Measurements from ENCODE around the gene ATP8B3.

The ATP8B3 gene

DNA sequence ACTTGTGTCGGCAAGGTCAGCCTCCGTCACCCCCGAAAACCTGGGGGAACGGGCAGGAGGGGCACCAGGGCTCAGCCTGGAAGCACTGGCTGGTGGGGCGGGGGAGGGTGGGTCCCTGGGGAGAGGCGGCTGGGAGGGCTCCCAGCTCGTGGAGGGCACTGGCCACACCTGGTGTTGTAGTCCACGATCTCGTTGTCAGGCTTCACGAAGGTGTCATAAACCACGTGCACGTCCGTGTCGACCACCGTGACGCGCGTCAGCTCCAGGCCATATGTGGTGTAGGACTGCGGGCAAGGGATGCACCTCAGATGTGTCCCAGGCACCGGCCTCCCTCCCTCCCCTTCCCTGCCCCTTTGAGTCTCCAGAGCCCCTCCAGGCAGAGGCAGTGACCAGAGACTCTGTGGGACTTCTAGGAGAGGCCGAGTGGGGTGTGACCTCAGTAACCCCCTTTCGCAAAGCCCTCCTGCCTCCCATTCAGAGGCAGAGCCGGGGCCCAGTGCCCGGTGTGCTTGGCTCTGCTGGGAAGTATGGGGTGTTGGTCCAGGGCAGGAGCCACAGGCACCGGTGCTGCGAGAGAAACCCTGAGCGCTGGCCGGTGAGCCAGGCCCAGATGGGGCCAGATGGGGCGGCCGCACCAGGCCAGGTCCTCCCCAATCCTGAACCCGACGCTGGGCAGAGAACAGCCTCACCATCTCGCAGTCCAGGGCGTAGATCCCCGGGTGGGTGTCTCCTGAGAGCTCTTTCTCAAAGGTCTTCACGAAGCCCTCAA, 4.6 kb upstream of the ATP8B3 start:
- Mint-ChIP-seq H3K27ac (no peak overlapping the region), H3K9me3 (no peaks in the 10 kb centered on the region), H3K36me3 (peaks cover 43% of the 10 kb centered on the region)

GRCh38 chr19:1815605-1816529, 3.8 kb upstream of the ATP8B3 start:
- H3K4me3 Mint-ChIP-seq: no peak overlapping the region
- no peak overlapping the region for H3K27ac Mint-ChIP-seq

More for the DNA sequence above, 4.6 kb upstream of the ATP8B3 start:
- Mint-ChIP-seq H3K27me3 (no peaks in the 10 kb centered on the region), H3K4me3 (no peak overlapping the region), H3K4me1 (peaks cover 16% of the 10 kb centered on the region)
- no peak for ATAC-seq

GRCh38 chr19:1814833-1815604, 2.9 kb upstream of the ATP8B3 start:
- H3K4me3 Mint-ChIP-seq: no peak overlapping the region
- no peak overlapping the region for H3K27ac Mint-ChIP-seq
- H3K9me3 Mint-ChIP-seq: no peaks in the 10 kb centered on the region
- H3K36me3 Mint-ChIP-seq: peaks cover 29% of the 10 kb centered on the region
- peaks cover 25% of the 10 kb centered on the region for H3K4me1 Mint-ChIP-seq
- no peaks in the 10 kb centered on the region for H3K27me3 Mint-ChIP-seq
- no peak for ATAC-seq

More at GRCh38 chr19:1815605-1816529, 3.8 kb upstream of the ATP8B3 start:
- H3K27me3 Mint-ChIP-seq: no peaks in the 10 kb centered on the region
- ATAC-seq: no peak
- H3K9me3 Mint-ChIP-seq: no peaks in the 10 kb centered on the region
- peaks cover 25% of the 10 kb centered on the region for H3K4me1 Mint-ChIP-seq
- peaks cover 36% of the 10 kb centered on the region for H3K36me3 Mint-ChIP-seq

GRCh38 chr19:1814391-1814790, 2.3 kb upstream of the ATP8B3 start:
- no peak overlapping the region for H3K27ac Mint-ChIP-seq
- ATAC-seq: no peak
- H3K4me3 Mint-ChIP-seq: no peak overlapping the region
- H3K27me3 Mint-ChIP-seq: no peaks in the 10 kb centered on the region
- peaks cover 25% of the 10 kb centered on the region for H3K4me1 Mint-ChIP-seq
- peaks cover 27% of the 10 kb centered on the region for H3K36me3 Mint-ChIP-seq
- H3K9me3 Mint-ChIP-seq: no peaks in the 10 kb centered on the region

DNA sequence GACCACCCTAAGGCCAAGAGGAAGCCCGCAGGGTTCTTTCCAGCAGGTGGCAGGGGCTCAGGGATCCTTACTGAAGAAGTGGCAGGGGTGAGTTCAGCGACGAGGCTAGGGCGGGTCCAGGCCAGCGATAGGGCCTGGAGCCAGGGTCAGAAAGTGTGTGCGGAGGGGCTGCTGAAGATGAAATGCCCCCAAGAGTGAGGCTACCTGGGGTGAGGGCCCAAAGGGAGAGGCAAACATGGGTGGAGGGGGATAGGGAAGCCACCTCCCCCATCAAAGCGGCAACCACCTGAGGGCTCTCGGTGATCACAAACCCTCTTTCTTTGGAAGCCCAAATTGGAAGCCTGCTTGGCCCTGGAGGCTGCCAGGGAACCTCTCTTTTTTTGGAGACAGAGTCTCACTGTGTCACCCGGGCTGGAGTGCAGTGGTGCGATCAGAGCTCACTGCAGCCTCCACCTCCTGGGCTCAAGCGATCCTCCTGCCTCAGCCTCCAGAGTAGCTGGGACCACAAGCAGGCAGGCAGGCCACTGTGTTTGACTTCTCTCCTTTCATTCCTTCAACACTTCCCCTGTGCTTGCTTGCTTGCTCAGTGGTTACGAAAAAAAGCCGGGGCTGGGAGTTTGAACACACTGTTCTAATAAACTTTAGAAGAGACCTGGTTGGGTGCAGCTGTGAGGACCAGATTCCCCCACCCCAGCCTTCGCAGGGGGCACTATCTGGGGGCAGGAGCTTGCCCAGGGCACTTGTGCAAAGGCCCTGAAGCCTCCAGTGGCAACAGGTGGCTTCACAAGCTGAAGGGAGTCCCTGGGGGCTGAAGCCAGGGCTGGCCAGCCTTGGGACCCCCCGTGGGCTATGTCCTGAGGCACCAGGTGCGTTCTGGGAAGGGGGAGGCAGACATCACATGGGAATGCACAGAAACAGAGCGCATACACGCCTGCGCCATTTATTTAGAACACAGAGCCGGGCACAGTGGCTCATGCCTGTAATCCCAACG, 1.4 kb upstream of the ATP8B3 start:
- peak overlapping the region; percentile 88 for H3K4me3 Mint-ChIP-seq
- peaks cover 25% of the 10 kb centered on the region for H3K4me1 Mint-ChIP-seq
- no peaks in the 10 kb centered on the region for H3K27me3 Mint-ChIP-seq
- ATAC-seq: no peak
- H3K27ac Mint-ChIP-seq: peak overlapping the region; percentile 34
- H3K9me3 Mint-ChIP-seq: no peaks in the 10 kb centered on the region
- peaks cover 27% of the 10 kb centered on the region for H3K36me3 Mint-ChIP-seq

DNA sequence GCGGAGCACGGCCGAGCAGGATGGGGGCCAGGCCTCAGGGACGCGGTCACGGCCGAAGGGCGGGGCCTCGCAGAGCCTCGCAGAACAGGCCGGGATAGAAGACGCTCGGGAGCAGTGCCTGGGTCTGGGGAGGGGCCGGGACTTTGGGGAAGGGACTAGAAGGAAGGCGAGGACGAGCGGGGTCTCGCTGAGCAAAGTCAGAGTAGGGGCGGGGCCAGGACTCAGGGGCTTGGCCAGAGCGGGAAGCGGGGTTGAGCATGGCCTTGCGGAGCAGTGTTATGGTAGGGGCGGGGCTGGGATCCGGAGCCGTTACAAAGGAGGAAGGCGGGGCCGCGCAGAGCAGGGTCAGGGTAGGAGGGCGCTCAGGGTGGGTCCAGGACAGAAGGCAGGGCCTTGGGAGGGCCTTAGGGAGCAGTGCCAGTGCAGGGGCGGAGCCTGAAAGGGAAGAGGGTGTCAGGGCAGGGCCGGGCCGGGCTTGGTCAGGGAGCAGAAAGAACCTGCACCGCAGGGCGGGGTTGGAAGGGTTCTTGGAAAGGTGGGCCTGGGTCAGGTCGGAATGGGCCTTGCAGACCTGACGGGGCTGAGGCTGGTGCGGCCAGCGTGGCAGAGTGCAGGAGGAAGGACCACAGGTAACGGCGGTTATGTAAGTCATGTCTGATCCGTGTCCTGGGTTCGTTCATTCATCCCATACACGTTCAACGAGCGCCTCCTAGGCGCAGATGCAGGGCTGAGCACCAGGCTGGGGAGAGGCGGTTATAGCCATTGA, 533 bp upstream of the ATP8B3 start:
- H3K4me1 Mint-ChIP-seq: peaks cover 25% of the 10 kb centered on the region
- no peaks in the 10 kb centered on the region for H3K27me3 Mint-ChIP-seq
- no peaks in the 10 kb centered on the region for H3K9me3 Mint-ChIP-seq
- H3K4me3 Mint-ChIP-seq: peak overlapping the region; percentile 88
- H3K27ac Mint-ChIP-seq: peak overlapping the region; percentile 34
- ATAC-seq: peak; percentile 93
- peaks cover 20% of the 10 kb centered on the region for H3K36me3 Mint-ChIP-seq

GRCh38 chr19:1811472-1811894, 593 bp downstream of the ATP8B3 start:
- Mint-ChIP-seq H3K4me3 (peak overlapping the region; percentile 74), H3K36me3 (peaks cover 13% of the 10 kb centered on the region), H3K9me3 (no peaks in the 10 kb centered on the region), H3K4me1 (peaks cover 25% of the 10 kb centered on the region), H3K27me3 (no peaks in the 10 kb centered on the region), H3K27ac (peak overlapping the region; percentile 55)
- ATAC-seq: no peak

DNA sequence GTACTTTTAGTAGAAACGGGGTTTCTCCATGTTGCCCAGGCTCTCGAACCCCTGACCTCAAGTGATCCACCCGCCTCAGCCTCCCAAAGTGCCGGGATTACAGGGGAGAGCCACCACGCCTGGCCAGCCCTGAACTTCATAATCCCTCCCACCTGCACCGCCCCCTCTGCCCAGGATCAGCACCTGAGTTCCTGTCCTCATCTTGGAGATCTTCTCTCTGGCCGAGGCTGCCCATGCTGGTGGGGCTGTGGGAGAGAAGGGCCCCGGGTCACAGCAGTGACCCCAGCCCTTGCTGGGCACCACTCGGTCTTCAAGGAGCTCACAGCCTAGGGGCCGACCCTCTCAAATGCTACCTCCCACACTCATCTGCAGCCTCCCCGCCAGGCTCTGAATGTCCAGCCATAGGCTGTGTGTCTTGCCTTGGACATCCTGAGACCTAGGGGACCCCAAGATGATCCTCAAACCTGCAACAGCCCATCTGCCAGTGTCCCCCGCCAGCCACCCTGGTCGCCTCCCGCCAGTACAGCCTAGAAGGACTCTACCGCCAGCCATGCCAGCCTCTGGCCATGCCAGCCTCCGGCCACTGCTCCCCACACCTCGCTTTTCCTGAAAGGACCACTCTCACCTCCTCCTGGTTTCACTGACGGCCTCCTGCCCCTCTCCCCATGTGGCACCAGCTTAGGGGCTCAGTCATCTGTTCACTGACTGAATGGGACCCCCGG, 1.5 kb downstream of the ATP8B3 start:
- no peak for ATAC-seq
- Mint-ChIP-seq H3K27me3 (no peaks in the 10 kb centered on the region), H3K27ac (no peak overlapping the region), H3K4me1 (peaks cover 25% of the 10 kb centered on the region), H3K9me3 (no peaks in the 10 kb centered on the region), H3K4me3 (no peak overlapping the region), H3K36me3 (peaks cover 7% of the 10 kb centered on the region)

GRCh38 chr19:1809678-1810077, 2.4 kb downstream of the ATP8B3 start:
- Mint-ChIP-seq H3K9me3 (no peaks in the 10 kb centered on the region), H3K27ac (no peak overlapping the region), H3K4me3 (no peak overlapping the region), H3K27me3 (no peaks in the 10 kb centered on the region), H3K36me3 (peaks cover under 1% of the 10 kb centered on the region), H3K4me1 (peaks cover 25% of the 10 kb centered on the region)
- ATAC-seq: no peak

- no peak for ATAC-seq
- Mint-ChIP-seq H3K4me3 (no peak overlapping the region), H3K27me3 (no peaks in the 10 kb centered on the region), H3K4me1 (peaks cover 20% of the 10 kb centered on the region), H3K36me3 (no peaks in the 10 kb centered on the region), H3K27ac (no peak overlapping the region), H3K9me3 (no peaks in the 10 kb centered on the region)
Measured at GRCh38 chr19:1808395-1808731, 3.7 kb downstream of the ATP8B3 start.

DNA sequence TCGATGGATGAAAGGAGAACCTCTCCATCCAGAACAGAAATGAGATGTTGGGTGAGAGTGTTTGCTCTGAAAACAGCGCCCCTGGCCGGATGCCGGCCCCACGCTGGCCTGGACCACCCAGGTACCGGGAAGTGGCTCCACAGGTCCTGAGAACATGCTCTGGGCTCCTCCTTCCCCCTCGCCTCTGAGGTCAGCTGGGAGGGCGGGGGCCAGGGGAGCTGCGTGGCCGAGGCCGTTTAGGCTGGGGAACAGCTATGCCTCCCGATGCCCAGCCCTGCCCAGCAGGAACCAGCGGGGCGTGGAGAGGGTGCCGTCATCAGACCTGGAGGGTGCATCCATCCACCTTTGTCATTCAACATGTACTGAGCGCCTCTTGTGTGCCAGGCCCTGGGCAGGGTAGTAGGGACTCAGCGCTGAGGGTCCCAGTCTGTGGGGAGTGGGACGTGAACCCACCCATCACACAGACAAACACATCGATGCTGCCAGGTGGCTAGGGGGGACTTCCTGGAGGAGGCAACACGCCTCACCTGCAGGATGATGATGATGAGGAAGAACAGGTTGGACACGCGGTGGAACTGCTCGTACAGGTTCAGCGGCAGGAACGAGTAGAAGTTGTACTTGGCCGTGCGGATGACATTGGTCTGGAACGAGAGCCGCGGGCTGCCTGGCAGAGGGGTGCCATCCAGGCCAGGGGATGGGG, 4.2 kb downstream of the ATP8B3 start:
- no peak overlapping the region for H3K4me3 Mint-ChIP-seq
- ATAC-seq: no peak
- no peak overlapping the region for H3K27ac Mint-ChIP-seq
- H3K9me3 Mint-ChIP-seq: no peaks in the 10 kb centered on the region
- H3K4me1 Mint-ChIP-seq: peaks cover 15% of the 10 kb centered on the region
- no peaks in the 10 kb centered on the region for H3K27me3 Mint-ChIP-seq
- no peaks in the 10 kb centered on the region for H3K36me3 Mint-ChIP-seq

DNA sequence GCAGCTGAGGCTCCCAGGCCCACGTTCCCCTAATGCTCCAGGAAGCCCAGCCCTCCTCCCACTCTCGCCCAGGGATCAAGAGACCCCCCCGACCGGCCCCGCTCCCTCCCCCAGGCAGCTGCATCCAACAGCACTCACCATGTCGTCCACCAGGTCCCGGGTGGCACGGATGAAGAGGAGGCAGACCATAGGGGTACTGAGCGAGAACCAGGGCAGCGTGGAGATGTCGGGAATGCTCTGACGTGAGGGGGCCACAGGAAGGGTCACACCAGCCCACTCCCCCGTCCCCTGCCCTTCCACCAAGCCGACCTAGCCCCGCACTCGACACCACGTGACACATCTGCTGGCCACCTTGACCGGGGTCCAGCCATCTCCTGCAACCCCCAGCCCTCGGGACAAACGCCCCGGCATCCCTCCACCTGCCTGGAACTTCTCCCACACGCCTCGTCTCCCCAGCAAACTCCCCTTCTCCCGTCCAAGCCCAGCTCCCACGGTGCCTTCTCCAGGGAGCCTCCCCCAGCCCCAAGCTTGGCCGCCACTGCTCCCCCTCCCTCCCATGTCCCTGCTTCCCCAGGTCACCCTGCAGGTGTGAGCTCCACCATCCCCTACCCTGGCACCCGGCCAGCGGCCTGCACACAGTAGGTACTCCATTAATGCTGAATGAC, 4.9 kb downstream of the ATP8B3 start:
- Mint-ChIP-seq H3K36me3 (no peaks in the 10 kb centered on the region), H3K27ac (no peak overlapping the region), H3K9me3 (no peaks in the 10 kb centered on the region), H3K4me3 (no peak overlapping the region), H3K27me3 (no peaks in the 10 kb centered on the region), H3K4me1 (peaks cover 9% of the 10 kb centered on the region)
- ATAC-seq: no peak
